GM12878 (cell line): Measurements from ENCODE around the gene FFAR3.

Experiments
- CEBPB ChIP-seq, 2 experiments: fragments of 150-350 bp in 1 of 2; IDR thresholded peaks; 2 replicates each; pipeline ENCODE4 v1.6.1; 2012 to 2014; ENCODE audit warnings: low read depth in 2 of 2, low read length in 2 of 2, borderline replicate concordance in 1 of 2, inconsistent platforms in 1 of 2
- CTCF ChIP-seq, 3 experiments: IDR thresholded peaks in 2 of 3; conservative IDR thresholded peaks in 1 of 3; 2 replicates each; pipeline ENCODE4 v1.5.1; 2011; ENCODE audit warnings: low read depth in 3 of 3, low read length in 3 of 3, mild to moderate bottlenecking in 3 of 3, control low read depth in 2 of 3, moderate library complexity in 2 of 3, inconsistent platforms in 1 of 3, mixed read lengths in 1 of 3; ENCODE audit not compliant: control insufficient read depth in 2 of 3, insufficient read depth in 1 of 3; ENCODE audit errors: extremely low read depth in 1 of 3
- EZH2 ChIP-seq: IDR thresholded peaks from 2 replicates; pipeline ENCODE4 v1.6.1; 2012; ENCODE audit warnings: low read depth, mild to moderate bottlenecking, control low read depth, inconsistent platforms, low read length, borderline replicate concordance; ENCODE audit not compliant: control insufficient read depth
- NFYB ChIP-seq: IDR thresholded peaks from 2 replicates; pipeline ENCODE4 v1.6.1; 2011; ENCODE audit warnings: low read depth, mild to moderate bottlenecking, low read length, improper control_type of control experiment, moderate library complexity; ENCODE audit not compliant: insufficient read depth
- NR2C1 ChIP-seq: fragments of 450-650 bp; IDR thresholded peaks from 2 replicates; pipeline ENCODE4 v1.6.1; 2017; ENCODE audit warnings: antibody characterized with exemption, mild to moderate bottlenecking, moderate library complexity
- NR2F1 ChIP-seq: fragments of 450-650 bp; conservative IDR thresholded peaks from 2 replicates; pipeline ENCODE4 v1.6.1; 2017; ENCODE audit warnings: mild to moderate bottlenecking
- RELB ChIP-seq: fragments of 450-650 bp; IDR thresholded peaks from 2 replicates; pipeline ENCODE4 v1.6.1; 2017; ENCODE audit warnings: low read depth, mild to moderate bottlenecking, moderate library complexity
- REST ChIP-seq: IDR thresholded peaks from 2 replicates; pipeline ENCODE4 v1.6.1; 2012; ENCODE audit warnings: mild to moderate bottlenecking, low read depth, low read length
- SMARCA5 ChIP-seq: fragments of 450-650 bp; IDR thresholded peaks from 2 replicates; pipeline ENCODE4 v1.6.1; 2017; ENCODE audit warnings: mild to moderate bottlenecking
- SP1 ChIP-seq: IDR thresholded peaks from one replicate; pipeline ENCODE4 v1.6.1; 2011; ENCODE audit warnings: low read depth, low read length
- SREBF2 ChIP-seq: IDR thresholded peaks from 2 replicates; pipeline ENCODE4 v1.6.1; 2012; ENCODE audit warnings: mild to moderate bottlenecking, low read length
- YY1 ChIP-seq: IDR thresholded peaks from 2 replicates; pipeline ENCODE4 v1.6.1; 2011; ENCODE audit warnings: low read depth, mild to moderate bottlenecking, low read length
- ZBED1 ChIP-seq: IDR thresholded peaks from 2 replicates; pipeline ENCODE4 v1.6.1; 2016; ENCODE audit warnings: borderline replicate concordance

GRCh38 chr19:35318679-35319448 lies 39.4 kb upstream of the FFAR3 start:
- TF ChIP-seq RELB: no peak
- TF ChIP-seq REST: no peak
- TF ChIP-seq SREBF2: no peak
- TF ChIP-seq CTCF (IDR thresholded peaks at IDR 0.05 in 2 of 3, conservative IDR thresholded peaks at IDR 0.05 in 1 of 3; ENCODE audit: control insufficient read depth in 2 of 3, extremely low read depth in 1 of 3, insufficient read depth in 1 of 3, low read depth in 3 of 3, low read length in 3 of 3): no peak
- TF ChIP-seq ZBED1: no peak
- TF ChIP-seq NR2C1: no peak
- TF ChIP-seq YY1: no peak
- no peak for TF ChIP-seq EZH2
- TF ChIP-seq CEBPB (IDR thresholded peaks at IDR 0.05; ENCODE audit: borderline replicate concordance in 1 of 2, low read depth in 2 of 2, low read length in 2 of 2): no peak
- peak; percentile 85 for TF ChIP-seq NR2F1
- no peak for TF ChIP-seq SMARCA5
- TF ChIP-seq NFYB: no peak
- TF ChIP-seq SP1: no peak
